Endodermal cell (in vitro differentiated cells): ENCODE measurements around the gene USP6NL. TPM values are rescaled to one million over a fixed set of nuclear protein-coding genes. Genes with fewer than 3 reads are reported as not detected.
"Not testable (repeated sequence)": the region's sequence is repeated elsewhere in the genome, so short reads cannot be mapped to it uniquely, and the experiment has no call there.

Experiments used
- DNase-seq: peaks from one replicate; pipeline ENCODE4 v3.0.0-alpha.2; 2017
- H3K27ac ChIP-seq: 2 replicates; pipeline ENCODE4 v1.5.1; 2013; ENCODE audit warnings: mild to moderate bottlenecking, low read depth, low read length, moderate library complexity
- H3K27me3 ChIP-seq: 2 replicates; pipeline ENCODE4 v1.6.1; 2013; ENCODE audit warnings: mild to moderate bottlenecking, low read length, moderate library complexity; ENCODE audit not compliant: insufficient read depth, control insufficient read depth, poor library complexity, severe bottlenecking
- H3K36me3 ChIP-seq: 2 replicates; pipeline ENCODE4 v1.7.0; 2013; ENCODE audit warnings: mild to moderate bottlenecking, low read length, moderate library complexity; ENCODE audit not compliant: control insufficient read depth, insufficient read depth
- H3K4me1 ChIP-seq: one replicate; pipeline ENCODE4 v1.7.0; 2013; ENCODE audit warnings: low read length; ENCODE audit not compliant: control insufficient read depth, insufficient read depth
- H3K4me3 ChIP-seq: 2 replicates; pipeline ENCODE4 v1.5.1; 2013; ENCODE audit warnings: mild to moderate bottlenecking, low read length, moderate library complexity
- H3K9ac ChIP-seq: 2 replicates; pipeline ENCODE4 v1.6.1; 2013; ENCODE audit warnings: mild to moderate bottlenecking, low read length, moderate library complexity; ENCODE audit not compliant: poor library complexity, severe bottlenecking; ENCODE audit errors: extremely low read depth
- H3K9me3 ChIP-seq: 2 replicates; pipeline ENCODE4 v1.6.1; 2013; ENCODE audit warnings: mild to moderate bottlenecking, low read length, moderate library complexity; ENCODE audit not compliant: control insufficient read depth
- H3K27ac Mint-ChIP-seq: 2 replicates; pipeline ENCODE4 v1.8.0; 2020; ENCODE audit warnings: mixed read lengths
- H3K27me3 Mint-ChIP-seq: 2 replicates; pipeline ENCODE4 v1.8.0; 2021; ENCODE audit warnings: mild to moderate bottlenecking, mixed read lengths; ENCODE audit not compliant: insufficient read depth
- H3K36me3 Mint-ChIP-seq: 2 replicates; pipeline ENCODE4 v1.8.0; 2020; ENCODE audit warnings: low read depth, mixed read lengths
- H3K4me1 Mint-ChIP-seq: 2 replicates; pipeline ENCODE4 v1.8.0; 2020; ENCODE audit warnings: mixed read lengths
- H3K4me3 Mint-ChIP-seq: 2 replicates; pipeline ENCODE4 v1.8.0; 2020; ENCODE audit warnings: mild to moderate bottlenecking, moderate library complexity, mixed read lengths
- H3K9me3 Mint-ChIP-seq: 2 replicates; pipeline ENCODE4 v1.8.0; 2020; ENCODE audit warnings: mild to moderate bottlenecking, mixed read lengths
- WGBS, 2 experiments: methylation state at CpG; one replicate each; pipeline versions ENCODE4 v1.1.5 to v1.1.7; 2013; ENCODE audit warnings: missing lambda C conversion rate in 2 of 2, mixed read lengths in 1 of 2; ENCODE audit not compliant: insufficient coverage in 1 of 2, insufficient read length in 1 of 2; 5-methylcytosine and 5-hydroxymethylcytosine counted together
- total RNA-seq, 2 donors: library from RNA; stranded (reverse); fragmentation: NEBNext Ultra II Directional in 1 of 2; extraction: Animal tissue kit (Norgen Biotek cat#: 25700) in 1 of 2; gene quantifications; 2 replicates in 1 of 2; 3 replicates in 1 of 2; pipeline ENCODE4 v1.2.1, GENCODE V29; 2021
- TF ChIP-seq, protein P1 (sequence below): fragments of 200-600 bp; sonication (generic); conservative IDR thresholded peaks from 2 replicates; pipeline ENCODE4 v1.5.0; 2021; ENCODE audit warnings: antibody characterized with exemption, mild to moderate bottlenecking

The USP6NL gene
- total RNA-seq, 2 donors from 2014 or later, result 20.6 to 22.9 TPM

- Histone ChIP-seq H3K9me3 (no peaks in the 10 kb centered on the region), H3K27ac (peak overlapping the region; percentile 17), H3K4me3 (no peak overlapping the region), H3K27me3 (no peaks in the 10 kb centered on the region), H3K9ac (no peak overlapping the region), H3K36me3 (no peaks in the 10 kb centered on the region), H3K4me1 (no peaks in the 10 kb centered on the region)
- TF ChIP-seq, protein P1, sequence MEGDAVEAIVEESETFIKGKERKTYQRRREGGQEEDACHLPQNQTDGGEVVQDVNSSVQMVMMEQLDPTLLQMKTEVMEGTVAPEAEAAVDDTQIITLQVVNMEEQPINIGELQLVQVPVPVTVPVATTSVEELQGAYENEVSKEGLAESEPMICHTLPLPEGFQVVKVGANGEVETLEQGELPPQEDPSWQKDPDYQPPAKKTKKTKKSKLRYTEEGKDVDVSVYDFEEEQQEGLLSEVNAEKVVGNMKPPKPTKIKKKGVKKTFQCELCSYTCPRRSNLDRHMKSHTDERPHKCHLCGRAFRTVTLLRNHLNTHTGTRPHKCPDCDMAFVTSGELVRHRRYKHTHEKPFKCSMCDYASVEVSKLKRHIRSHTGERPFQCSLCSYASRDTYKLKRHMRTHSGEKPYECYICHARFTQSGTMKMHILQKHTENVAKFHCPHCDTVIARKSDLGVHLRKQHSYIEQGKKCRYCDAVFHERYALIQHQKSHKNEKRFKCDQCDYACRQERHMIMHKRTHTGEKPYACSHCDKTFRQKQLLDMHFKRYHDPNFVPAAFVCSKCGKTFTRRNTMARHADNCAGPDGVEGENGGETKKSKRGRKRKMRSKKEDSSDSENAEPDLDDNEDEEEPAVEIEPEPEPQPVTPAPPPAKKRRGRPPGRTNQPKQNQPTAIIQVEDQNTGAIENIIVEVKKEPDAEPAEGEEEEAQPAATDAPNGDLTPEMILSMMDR, result no peak
- no peaks in the 10 kb centered on the region for H3K9me3 Mint-ChIP-seq
- H3K27ac Mint-ChIP-seq, result no peak overlapping the region
- H3K27me3 Mint-ChIP-seq, result no peaks in the 10 kb centered on the region
- no peaks in the 10 kb centered on the region for H3K36me3 Mint-ChIP-seq
- peak; percentile 24 for DNase-seq
- 75 to 82% methylated on average over 7 to 15 of the region's 15 CpGs for WGBS, 2 experiments
- no peak overlapping the region for H3K4me3 Mint-ChIP-seq
- H3K4me1 Mint-ChIP-seq, result peaks cover 5% of the 10 kb centered on the region
Observed at GRCh38 chr10:11440250-11441150, 170.9 kb downstream of the USP6NL start.

- no peak overlapping the region for H3K27ac Mint-ChIP-seq
- H3K4me1 Mint-ChIP-seq, result peaks cover 8% of the 10 kb centered on the region
- TF ChIP-seq, protein P1, result no peak
- H3K36me3 ChIP-seq, result no peaks in the 10 kb centered on the region
- no peak overlapping the region for H3K27ac ChIP-seq
- no peaks in the 10 kb centered on the region for H3K36me3 Mint-ChIP-seq
- no peak overlapping the region for H3K9ac ChIP-seq
- H3K27me3 Mint-ChIP-seq, result no peaks in the 10 kb centered on the region
- no peak overlapping the region for H3K4me3 ChIP-seq
- H3K9me3 ChIP-seq, result no peaks in the 10 kb centered on the region
- H3K4me3 Mint-ChIP-seq, result no peak overlapping the region
- peak; percentile 40 for DNase-seq
- no peaks in the 10 kb centered on the region for H3K27me3 ChIP-seq
- WGBS, 2 experiments, result 90 to 100% methylated on average over 5 to 13 of the region's 13 CpGs
- no peaks in the 10 kb centered on the region for H3K9me3 Mint-ChIP-seq
- no peaks in the 10 kb centered on the region for H3K4me1 ChIP-seq
Observed at GRCh38 chr10:11439523-11440053, 171.9 kb downstream of the USP6NL start.

DNA sequence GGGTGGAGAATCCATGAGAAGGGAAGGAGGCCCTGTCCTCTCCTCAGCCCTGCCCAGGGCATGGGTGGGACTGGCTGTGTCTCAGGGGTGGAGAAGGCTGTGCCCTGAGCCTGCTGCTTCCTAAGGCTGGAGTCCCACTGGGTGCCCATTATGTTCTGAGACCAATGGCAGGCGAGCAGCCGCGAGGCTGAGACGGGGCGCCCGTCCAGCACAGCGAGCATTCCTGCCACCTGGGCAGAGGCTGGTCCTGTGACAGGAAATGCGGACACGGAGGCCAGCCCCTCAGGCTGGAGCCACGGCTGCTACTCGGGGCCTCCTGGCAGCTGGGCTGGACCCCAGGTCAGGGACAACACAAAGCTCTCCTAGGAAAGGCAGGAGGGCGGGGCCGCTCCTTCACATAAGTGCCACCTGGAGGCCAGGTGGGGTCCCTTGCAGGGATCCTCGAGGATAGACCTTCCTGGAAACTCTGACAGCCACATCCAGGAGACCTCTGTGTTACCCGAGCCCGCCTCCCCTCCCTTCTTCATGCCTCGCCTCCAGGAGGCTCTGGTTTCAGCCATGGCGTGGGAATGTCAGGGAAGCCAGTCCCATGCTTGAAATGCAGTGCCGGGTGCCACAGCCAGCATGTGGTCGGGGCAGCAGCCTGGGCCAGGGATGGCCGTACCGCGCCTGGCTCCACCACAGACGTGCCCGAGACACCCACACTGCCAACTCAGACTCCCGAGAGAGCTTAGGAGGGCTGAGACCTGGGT is 173.9 kb downstream of the USP6NL start:
- Histone ChIP-seq H3K27me3 (no peaks in the 10 kb centered on the region), H3K4me1 (no peaks in the 10 kb centered on the region), H3K9ac (no peak overlapping the region), H3K9me3 (no peaks in the 10 kb centered on the region), H3K27ac (no peak overlapping the region), H3K4me3 (no peak overlapping the region), H3K36me3 (no peaks in the 10 kb centered on the region)
- H3K9me3 Mint-ChIP-seq, result no peaks in the 10 kb centered on the region
- no peaks in the 10 kb centered on the region for H3K27me3 Mint-ChIP-seq
- H3K27ac Mint-ChIP-seq, result no peak overlapping the region
- H3K36me3 Mint-ChIP-seq, result no peaks in the 10 kb centered on the region
- no peak overlapping the region for H3K4me3 Mint-ChIP-seq
- H3K4me1 Mint-ChIP-seq, result peaks cover 10% of the 10 kb centered on the region
- WGBS, 2 experiments, result 83 to 87% methylated on average over 21 to 26 of the region's 26 CpGs
- TF ChIP-seq, protein P1, result peak; percentile 43
- DNase-seq, result peak; percentile 88

DNA sequence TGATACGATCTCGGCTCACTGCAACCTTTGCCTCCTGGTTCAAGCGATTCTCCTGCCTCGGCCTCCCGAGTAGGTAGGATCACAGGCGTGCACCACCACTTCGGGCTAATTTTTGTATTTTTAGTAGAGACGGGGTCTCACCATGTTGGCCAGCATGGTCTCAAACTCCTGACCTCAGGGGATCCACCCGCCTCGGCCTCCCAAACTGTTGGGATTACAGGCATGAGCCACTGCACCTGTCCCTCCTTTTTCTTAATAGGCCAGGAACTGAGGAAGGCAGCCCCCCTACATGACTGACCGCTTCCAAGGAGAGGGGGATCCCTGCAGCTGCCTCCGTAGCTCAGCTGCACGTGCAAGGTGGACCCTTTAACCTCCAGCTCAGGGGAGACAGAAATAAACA is 175.0 kb downstream of the USP6NL start:
- not testable (repeated sequence) for H3K4me3 Mint-ChIP-seq, H3K27me3 ChIP-seq, H3K9ac ChIP-seq, H3K4me1 ChIP-seq, H3K36me3 Mint-ChIP-seq, H3K27ac ChIP-seq, H3K9me3 Mint-ChIP-seq, H3K36me3 ChIP-seq, H3K4me3 ChIP-seq, H3K27me3 Mint-ChIP-seq, H3K27ac Mint-ChIP-seq, H3K9me3 ChIP-seq
- H3K4me1 Mint-ChIP-seq, result peaks cover 10% of the 10 kb centered on the region
- WGBS, 2 experiments, result 90 to 93% methylated on average over 13 of the region's 13 CpGs
- peak; percentile 20 for DNase-seq
